ENCODE results near the gene ZBTB11.
"Not testable (repeated sequence)": the region's sequence is repeated elsewhere in the genome, so short reads cannot be mapped to it uniquely, and the experiment has no call there.

The ZBTB11 gene

DNA sequence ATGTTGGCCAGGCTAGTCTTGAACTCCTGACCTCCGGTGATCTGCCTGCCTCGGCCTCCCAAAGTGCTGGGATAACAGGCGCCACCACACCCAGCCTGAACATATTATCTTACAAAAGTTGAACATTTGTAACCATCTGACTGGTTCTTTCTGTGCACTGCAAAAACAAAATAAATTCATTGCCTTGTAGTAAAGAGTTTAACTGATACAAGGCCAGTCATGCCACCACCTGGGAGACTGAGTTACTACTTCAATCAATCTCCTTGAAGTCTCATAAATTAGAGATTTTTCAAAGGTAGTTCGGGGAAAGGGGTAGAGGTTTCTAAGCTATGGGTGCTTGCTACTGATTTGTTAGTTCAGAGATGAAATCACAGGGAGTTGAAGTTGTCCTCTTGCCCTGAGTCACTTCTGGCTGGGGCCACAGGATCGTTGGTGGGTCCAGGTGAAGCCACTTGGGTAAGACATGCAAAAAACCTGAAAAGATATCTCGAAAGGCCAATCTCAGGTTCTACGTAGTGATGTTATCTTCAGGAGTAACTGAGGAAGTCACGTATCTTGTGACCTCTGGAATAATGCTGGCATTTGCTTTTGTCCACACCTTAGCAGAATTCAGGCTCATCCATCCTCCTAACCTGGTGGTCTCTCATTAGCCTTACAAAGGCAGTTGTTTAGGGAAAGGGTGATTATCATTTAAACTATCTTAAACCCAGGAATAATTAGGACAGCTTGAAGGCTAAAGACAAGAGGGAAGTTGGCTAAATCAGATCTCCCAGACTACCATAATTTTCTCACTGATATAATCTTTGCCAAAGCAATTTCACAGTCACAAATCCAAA lies 33.7 kb downstream of the ZBTB11 start:
- DNase-seq: no peak

DNA sequence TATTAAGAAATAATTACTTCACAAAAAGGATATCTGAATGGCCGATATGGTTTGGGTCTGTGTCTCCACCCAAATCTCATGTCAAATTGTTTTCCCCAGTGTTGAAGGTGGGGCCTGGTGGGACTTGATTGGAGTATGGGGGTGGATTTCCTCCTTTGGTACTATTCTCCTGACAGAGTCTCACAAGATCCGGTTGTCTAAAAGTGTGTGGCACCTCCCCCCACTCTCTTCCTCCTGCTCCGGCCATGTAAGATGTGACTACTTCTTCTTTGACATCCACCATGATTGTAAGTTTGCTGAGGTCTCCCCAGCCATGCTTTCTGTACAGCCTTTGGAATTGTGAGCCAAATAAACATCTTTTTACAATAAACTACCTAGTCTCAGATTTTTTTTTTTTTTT lies 34.5 kb downstream of the ZBTB11 start:
- no peak for DNase-seq

DNA sequence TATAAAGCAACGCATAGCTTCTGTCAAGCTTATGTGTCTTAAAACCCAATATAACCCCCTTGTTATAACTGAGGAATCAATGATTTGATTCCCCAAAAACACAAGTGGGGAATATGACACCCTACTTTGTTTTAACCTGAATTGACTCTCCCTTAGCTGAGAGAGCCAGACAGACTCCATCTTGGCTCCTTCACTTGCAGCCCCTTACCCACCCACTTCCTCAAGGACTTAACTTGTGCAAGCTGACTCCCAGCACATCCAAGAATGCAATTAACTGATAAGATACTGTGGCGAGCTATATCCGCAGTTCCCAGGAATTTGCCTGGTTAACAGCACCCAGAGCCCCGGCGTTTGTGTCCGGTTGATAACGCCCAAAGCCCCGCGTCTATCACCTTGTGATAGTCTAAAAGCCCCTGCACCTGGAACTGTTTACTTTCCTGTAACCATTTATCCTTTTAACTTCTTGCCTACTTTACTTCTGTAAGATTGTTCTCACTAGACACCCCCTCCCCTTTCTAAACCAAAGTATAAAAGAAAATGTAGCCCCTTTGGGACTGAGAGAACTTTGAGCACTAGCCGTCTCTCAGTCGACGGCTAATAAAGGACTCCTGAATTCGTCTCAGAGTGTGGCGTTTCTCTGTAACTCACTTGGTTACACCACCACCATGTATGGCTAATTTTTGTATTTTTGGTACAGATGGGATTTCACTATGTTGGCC lies 35.4 kb downstream of the ZBTB11 start:
- DNase-seq: not testable (repeated sequence)

DNA sequence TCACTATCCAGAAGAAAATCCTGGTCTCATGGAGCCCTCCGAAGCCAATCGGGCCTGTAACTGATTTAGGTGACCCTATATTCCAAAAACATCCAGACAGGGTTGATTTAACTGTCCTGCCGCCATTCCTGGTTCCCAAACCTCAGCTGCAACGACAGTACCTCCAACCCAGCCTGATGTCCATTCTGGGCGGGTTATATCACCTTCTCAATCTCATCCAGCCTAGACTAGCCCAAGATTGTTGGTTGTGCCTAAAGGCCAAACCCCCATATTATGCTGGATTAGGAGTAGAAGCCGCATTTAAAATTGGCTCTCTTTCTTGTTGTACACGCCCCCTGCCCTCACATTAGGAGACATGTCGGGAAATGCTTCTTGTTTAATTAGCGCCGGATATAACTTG lies 36.7 kb downstream of the ZBTB11 start:
- no peak for DNase-seq

DNA sequence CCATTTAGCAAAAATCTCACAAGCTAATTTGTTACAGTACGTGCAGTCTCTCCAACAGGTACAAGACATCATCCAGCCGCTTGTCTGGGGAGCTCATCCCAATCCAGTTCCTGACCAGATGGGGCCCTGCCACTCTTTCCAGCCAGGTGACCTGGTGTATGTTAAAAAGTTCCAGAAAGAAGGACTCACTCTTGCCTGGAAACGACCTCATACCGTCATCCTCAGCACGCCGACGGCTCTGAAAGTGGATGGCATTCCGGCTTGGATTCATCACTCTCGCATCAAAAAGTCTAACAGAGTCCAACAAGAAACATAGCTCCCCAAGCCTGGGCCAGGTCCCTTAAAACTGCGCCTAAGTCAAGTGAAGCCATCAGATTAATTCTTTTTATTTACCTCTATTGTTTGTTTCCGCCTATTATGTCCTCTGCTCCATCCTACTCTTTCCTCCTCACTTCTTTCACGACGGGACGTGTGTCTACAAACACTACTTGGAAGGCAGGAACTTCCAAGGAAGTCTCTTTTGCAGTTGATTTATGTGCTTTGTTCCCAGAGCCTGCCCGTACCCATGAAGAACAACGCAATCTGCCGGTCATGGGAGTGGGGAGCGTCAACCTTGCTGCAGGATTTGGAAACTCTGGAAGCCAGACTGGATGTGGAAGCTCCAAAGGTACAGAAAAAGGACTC lies 37.5 kb downstream of the ZBTB11 start:
- DNase-seq: no peak

DNA sequence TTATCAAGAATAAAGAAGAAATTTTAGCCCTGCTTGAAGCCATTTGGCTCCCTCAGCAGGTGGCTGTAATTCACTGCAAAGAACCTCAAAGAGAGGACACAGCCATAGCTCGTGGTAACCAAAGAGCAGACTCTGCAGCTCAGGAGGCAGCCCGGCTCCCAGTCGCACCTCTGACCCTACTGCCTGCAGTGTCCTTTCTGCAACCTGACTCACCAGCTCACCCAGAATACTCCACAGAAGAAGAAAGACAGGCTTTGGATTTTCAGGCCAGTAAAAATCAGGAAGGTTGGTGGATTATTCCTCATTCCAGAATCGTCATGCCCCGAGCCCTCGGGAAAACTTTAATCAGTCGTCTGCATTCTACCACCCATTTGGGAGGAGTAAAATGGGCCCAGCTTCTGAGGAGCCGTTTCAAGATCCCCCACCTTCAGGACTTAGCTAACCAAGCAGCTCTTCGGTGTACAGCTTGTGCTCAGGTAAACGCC lies 38.6 kb downstream of the ZBTB11 start:
- DNase-seq: no peak

DNA sequence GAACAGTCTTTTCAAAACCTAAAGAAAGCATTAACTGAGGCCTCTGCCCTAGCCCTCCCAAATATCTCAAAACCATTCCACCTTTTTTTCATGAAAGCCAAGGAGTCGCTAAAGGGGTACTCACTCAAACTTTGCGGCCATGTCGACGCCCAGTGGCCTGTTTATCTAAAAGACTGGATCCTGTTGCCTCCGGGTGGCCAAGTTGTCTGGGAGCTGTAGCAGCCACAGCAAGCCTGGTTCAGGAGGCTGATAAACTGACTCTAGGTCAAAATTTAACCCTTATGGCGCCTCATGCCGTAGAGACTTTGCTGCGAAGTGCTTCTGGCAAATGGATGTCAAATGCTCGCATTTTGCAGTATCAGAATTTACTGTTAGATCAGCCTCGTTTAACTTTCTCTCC lies 39.5 kb downstream of the ZBTB11 start:
- no peak for DNase-seq

DNA sequence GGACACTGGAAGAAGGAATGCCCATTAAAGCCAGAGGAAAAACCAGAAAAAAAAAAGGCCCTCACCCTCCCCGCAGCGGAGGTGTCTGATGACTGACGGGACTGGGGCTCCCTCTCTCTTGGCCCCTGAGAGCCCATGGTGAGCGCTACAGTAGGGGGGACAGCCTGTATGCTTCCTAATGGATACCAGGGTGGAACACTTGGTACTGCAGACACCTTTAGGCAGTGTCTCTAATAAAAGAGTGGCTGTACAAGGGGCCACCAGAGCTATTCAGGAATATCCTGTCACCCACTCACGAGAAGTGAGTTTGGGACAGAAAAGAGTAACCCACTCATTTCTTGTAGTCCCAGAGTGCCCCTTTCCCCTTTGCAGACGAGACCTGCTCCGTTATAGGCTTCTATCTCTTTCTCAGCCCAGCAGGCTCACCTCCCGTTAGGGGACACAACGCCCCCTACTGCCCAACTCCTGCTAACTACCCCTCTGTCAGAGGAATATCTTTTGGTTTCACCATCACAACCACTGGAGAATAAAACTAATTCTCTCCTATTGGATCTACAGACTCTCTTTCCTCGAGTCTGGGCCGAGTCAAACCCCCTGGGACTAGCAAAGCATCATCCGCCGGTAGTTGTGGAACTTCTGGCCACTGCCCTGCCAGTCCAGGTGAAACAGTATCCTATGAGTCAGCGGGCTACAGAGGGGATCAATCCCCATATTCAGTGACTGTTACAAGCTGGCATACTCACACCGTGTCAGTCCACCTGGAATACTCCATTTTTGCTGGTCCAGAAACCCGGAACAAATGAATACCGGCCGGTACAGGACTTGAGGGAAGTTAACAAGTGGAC lies 40.8 kb downstream of the ZBTB11 start:
- peak; percentile 77 to 79 for DNase-seq

DNA sequence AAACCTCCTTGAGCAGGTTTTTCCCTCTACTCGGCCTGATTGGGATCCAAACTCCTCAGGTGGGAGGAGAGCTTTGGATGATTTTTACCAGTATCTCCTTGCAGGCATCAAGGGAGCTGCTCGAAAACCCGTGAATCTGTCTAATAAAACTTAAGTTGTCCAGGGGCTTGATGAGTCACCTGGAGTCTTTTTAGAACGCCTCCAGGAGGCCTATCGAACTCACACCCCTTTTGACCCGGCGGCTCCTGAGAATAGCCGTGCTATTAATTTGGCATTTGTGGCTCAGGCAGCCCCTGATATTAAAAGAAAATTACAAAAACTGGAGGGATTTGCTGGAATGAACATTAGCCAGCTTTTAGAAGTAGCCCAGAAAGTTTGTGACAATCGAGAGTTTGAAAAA lies 41.6 kb downstream of the ZBTB11 start:
- DNase-seq: no peak

DNA sequence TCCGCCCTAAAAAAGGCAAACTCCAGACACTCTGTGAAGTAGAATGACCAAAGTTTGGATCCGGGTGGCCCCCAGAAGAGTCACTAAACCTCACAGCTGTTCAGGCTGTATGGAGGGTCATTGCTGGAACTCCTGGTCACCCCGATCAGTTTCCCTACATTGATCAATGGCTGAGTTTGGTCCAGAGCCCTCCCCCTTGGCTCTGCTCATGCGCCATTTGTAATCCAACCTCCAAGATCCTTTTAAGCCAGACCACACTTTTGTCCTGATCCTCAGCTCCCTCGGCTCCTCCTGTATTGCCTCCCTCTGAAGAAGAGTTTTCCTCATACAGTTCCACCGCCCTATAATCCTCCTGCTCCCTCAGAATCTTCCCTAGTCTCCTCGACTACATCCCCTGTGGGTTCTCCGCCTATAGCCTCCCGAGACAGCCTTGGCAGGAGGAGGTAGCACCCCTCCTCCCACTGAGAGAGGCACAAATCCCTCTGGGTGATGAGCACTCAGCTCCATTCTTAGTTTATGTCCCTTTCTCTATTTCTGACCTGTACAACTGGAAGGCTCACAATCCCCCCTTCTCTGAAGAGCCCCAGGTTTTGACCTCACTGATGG lies 42.2 kb downstream of the ZBTB11 start:
- no peak for DNase-seq

DNA sequence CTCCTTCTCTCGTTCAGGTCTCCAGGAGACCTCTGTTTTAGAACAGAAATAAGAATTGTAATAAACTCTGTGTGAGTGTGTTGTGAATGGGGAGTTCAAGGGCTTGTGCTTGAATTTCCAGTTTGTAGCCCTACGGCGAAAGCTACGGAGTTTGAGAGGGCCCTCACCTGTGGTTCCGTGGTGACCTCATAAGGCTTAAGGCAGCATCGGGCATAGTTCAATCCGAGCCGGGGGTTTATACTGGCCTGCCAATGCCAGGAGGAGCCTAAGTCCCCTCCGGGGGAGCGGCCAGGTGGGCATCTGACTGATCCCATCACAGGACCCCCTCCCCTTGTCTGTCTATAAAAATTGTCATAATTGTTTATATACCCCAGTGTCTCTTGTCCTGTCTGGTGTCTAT lies 43.7 kb downstream of the ZBTB11 start:
- no peak for DNase-seq

DNA sequence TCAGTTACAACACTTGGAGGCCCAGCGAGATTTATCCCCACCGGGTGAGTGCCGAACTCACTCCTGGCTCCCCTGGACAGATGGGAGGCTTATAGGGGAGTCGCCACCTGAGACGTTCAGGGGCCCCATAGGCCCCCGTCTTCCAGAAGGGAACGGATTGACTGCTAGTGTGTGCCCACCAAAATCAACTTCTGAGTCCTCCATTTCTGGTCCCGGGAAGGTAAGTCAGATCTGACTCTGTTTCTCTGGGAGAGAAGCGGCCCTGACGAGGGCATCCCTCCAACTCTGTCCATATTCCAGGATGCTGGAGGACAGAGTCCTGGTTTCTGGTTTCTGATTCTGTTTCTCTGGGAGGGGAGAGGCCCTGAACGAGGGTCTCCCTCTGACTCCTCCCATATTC lies 44.3 kb downstream of the ZBTB11 start:
- no peak for DNase-seq

DNA sequence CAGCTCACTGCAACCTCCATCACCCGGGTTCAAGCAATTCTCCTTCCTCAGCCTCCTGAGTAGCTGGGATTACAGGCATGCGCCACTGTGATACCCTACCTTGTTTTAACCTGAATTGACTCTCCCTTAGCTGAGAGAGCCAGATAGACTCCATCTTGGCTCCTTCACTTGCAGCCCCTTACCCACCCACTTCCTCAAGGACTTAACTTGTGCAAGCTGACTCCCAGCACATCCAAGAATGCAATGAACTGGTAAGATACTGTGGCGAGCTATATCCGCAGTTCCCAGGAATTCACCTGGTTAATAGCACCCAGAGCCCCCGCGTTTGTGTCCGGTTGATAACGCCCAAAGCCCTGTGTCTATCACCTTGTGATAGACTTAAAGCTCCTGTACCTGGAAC lies 45.0 kb downstream of the ZBTB11 start:
- DNase-seq: not testable (repeated sequence)

DNA sequence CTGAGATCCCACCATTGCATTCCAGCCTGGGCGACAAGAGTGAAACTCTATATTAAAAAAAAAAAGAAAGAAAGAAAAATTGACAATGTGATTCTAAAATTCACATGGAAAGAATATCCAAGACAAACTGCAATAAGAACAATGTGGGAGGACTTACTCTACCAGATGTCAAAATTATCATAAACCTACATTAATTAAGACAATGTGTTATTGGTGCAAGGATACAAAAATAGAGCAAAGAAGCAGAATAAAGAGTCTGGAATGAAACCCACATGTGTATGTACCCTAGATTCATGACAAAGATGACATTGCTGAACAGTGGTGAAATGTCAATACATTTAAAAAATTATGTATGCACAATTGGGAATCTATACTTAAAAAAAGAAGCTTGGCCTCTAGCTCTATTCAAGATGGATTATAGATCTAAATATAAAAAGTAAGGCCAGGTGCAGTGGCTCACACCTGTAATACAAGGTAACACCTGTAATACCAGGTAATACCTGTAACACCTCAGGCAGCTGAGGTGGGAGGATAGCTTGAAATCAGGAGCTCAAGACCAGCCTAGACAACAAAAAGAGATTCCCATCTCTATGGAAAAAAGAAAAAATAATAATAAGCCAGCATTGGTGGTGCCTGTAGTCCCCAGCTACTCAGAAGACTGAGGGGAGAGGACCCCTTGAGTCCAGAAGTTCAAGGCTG lies 45.7 kb downstream of the ZBTB11 start:
- DNase-seq: no peak

DNA sequence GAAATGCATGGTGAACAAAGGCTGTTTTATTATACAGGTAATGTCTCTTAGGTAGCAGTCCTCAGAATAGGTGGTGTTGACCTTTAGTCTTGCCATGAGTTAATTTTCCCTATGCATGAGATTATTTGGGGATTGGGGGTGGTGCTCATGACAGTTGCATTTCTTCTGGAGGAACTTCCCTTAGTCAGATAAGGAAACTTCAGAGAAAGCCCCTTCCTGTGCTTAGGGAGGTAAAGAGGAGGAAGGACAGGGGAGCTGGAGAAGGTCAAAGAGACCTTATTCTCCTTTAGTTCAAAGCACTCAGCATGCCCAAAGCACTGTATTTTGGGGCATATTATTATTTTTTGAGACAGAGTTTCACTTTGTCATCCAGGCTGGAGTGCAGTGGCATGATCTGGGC lies 47.7 kb downstream of the ZBTB11 start:
- DNase-seq: no peak

DNA sequence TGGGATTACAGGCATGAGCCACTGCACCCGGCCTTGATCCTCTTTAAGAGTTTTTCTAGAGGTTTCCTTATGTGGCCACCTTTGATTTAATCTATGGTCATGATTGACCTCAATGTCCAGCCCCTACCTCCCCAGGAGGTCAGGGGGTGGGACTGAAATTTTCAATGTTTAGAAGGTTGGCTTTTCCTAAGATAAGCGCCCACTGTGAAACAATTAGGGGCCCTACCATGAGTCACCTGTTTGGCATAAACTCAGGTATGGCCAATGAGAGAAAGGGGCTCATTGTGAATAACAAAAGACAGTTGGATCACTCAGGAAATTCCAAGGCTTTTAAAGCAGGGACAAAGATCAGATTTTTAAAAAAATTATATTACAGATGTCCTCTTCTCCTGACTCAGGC lies 51.1 kb downstream of the ZBTB11 start:
- no peak for DNase-seq

DNA sequence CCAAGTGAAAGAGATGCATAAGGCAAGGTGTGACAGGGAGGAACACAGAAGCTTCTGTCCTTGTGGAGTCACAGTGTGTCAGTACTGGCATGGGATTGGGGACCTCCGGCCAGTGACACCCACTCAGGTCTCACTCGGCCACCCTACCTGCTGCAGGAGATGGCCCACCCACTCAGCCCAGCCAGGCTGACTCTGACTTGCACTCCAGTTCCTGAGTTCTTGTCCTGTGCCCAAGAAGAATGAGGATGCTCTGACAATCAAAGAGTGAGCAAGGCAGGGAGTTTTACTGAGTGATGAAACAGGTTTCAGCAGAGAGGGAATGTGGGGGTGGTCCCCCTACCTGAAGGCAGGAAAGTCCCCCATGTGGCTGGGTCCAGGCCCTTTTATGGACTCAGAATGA lies 52.1 kb downstream of the ZBTB11 start:
- no peak for DNase-seq

DNA sequence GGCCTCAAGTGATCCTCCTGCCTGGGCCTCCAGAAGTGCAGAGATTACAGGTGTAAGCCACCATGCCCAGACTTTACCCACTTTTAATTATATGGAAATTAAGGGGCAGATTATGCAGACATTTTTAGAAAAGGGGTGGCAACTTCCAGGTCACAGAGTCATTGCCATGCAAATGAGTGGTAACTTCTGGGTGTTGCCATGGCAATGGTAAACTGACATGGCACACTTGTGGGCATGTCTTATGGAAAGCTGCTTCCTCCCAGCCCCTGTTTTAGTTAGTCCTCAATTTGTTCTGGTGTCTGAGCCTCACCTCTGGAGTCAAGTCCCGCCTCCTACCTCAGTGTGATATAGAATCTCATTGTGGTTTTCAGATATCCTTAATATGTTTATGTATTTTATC lies 53.3 kb downstream of the ZBTB11 start:
- no peak for DNase-seq

DNA sequence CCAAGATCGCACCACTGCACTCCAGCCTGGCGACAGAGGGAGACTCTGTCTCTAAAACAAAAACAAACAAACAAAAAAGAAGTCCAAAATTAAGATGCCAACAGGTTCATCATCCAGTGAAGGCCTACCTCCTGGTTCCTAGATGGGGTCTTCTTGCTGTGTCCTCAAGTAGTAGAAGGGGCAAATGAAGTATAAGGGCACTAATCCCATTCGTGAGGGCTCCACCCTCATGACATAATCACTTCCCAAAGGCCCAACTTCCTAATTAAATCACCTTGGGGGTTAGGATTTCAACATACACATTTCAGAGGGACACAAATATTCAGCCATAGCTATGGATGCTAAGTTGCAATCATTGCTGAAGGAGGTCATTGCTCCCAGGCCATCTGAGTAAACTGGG lies 57.2 kb downstream of the ZBTB11 start:
- DNase-seq: no peak

DNA sequence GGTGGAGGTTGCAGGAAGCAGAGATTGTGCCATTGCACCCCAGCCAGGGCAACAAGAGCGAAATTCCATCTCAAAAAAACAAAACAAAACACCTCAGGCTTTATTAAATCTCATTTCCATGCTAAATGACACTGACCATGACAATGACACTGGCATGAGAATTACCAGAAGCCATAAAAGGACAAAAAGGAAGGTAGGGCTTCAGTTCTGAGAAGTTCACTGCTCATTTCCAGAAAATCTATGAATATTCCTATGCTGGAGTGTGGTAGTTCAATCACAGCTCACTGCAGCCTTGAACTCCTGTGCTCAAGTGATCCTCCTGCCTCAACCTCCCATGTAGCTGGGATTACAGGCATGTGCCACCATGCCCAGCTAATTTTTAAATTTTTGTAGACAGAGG lies 58.2 kb downstream of the ZBTB11 start:
- DNase-seq: no peak

DNA sequence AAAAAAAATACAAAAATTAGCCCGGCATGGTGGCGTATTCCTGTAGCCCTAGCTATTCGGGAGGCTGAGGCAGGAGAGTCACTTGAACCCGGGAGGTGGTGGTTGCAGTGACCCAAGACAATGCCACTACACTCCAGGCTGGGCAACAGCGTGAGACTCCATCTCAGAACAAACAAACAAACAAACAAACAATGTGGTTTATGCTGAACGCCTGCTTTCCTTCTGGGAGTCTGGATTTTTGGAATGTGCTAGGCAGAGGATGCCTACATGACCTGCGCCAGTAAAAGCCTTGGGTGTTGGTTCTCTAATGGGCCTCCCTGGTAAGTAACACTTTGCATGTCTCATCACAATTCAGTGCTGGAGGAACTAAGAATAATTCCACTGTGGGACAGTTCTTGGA lies 59.5 kb downstream of the ZBTB11 start:
- DNase-seq: no peak

DNA sequence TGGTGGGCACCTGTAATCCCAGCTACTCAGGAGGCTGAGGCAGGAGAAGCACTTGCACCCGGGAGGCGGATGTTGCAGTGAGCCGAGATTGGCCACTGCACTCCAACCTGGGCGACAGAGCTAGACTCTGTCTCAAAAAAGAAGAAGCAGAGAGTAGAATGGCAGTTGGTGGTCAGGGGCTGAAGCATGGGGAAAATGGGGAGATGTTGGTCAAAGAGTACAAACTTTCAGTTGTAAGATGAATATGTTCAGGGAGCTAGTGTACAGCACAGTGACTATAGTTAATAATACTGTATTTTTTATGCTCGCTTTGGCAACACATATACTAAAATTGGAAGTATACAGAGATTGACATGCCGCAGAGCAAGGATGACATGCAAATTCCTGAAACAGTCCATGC lies 61.4 kb downstream of the ZBTB11 start:
- DNase-seq: no peak

Measured in stimulated activated CD4-positive, alpha-beta T cell treated with anti-CD3 and anti-CD28 coated beads, Interleukin-2, amount 100 ng/mL, for 24 hours (primary cell).